HG03460 (cell line): Measurements from ENCODE around the gene COQ2.

Experiments
- ATAC-seq: cut with Tn5 transposase; IDR thresholded peaks from one replicate; pipeline ENCODE4 v1.9.1; 2021; ENCODE audit not compliant: unreplicated experiment

COQ2 gene

GRCh38 chr4:83219344-83220331 lies 65.0 kb downstream of the COQ2 start:
- ATAC-seq, result no peak

GRCh38 chr4:83217721-83218522 lies 66.7 kb downstream of the COQ2 start:
- peak; percentile 78 for ATAC-seq

GRCh38 chr4:83216959-83217683 lies 67.5 kb downstream of the COQ2 start:
- no peak for ATAC-seq

GRCh38 chr4:83214079-83214478 lies 70.5 kb downstream of the COQ2 start:
- no peak for ATAC-seq
